ENCODE data around the gene PPP6R1.

Gene PPP6R1, protein sequence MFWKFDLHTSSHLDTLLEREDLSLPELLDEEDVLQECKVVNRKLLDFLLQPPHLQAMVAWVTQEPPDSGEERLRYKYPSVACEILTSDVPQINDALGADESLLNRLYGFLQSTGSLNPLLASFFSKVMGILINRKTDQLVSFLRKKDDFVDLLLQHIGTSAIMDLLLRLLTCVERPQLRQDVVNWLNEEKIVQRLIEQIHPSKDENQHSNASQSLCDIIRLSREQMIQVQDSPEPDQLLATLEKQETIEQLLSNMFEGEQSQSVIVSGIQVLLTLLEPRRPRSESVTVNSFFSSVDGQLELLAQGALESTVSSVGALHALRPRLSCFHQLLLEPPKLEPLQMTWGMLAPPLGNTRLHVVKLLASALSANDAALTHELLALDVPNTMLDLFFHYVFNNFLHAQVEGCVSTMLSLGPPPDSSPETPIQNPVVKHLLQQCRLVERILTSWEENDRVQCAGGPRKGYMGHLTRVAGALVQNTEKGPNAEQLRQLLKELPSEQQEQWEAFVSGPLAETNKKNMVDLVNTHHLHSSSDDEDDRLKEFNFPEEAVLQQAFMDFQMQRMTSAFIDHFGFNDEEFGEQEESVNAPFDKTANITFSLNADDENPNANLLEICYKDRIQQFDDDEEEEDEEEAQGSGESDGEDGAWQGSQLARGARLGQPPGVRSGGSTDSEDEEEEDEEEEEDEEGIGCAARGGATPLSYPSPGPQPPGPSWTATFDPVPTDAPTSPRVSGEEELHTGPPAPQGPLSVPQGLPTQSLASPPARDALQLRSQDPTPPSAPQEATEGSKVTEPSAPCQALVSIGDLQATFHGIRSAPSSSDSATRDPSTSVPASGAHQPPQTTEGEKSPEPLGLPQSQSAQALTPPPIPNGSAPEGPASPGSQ

DNA sequence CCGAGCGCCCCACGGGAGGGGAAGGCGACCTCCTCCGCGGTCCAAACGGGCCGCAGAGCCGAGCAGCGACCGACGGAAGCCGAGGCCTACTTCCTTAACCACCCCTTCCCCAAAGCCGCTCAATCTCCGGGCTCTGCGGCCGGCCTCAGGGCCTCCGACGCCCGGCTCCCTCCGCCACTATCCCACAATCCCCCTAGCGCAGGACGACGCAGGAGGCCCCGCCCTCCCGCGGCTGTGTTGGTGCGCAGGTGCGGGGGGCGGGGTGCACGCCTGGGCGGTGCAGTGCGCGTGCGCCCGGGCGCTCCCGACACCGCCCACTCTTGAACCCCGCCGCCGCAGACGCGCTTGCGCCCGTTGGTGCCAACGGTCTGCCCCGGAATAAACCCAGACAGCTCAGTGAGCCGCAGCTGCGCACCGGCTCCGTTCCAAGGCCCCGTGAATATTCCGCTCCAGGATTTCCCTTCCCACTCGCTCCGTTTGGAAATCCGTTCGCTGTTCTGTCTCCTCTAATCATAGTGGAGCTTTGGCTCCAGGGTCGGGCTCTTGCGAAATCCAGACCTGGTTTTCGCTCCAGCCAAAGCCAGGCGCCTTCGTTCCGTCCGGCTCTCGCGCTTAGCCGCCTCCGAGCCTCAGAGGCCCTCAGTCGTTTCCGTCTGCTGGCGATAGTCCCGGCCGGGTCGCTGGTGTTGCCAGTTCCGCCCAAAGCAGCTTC, at the start of gene PPP6R1:
TSS of gene PPP6R1 (minus strand) at position 190 of the 712 bp plus-strand sequence. CDS start 11,914 bp downstream, outside the sequence.
- DNase-seq (ENCODE audit: low spot score): peak; percentile 100

DNA sequence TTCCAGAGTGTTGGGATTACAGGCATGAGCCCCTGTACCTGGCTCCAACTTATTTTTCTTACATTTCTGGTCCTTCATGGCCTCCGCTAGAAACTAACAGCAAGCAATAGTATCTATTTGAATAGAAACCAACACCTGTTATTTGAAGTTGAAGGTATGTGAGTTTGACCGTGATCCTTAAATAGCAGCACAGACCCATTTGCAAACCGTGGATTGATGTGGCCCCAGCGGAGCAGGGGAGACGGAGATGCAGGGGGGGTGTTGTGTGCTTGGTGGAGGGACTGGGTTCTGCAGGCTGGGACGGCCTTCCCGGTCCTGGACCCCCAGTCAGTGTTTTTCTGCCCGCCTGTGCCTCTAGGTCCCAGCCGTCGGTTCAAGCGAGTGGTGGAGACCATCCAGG, 49.5 kb upstream of the PPP6R1 start:
- DNase-seq (ENCODE audit: low spot score): no peak

DNA sequence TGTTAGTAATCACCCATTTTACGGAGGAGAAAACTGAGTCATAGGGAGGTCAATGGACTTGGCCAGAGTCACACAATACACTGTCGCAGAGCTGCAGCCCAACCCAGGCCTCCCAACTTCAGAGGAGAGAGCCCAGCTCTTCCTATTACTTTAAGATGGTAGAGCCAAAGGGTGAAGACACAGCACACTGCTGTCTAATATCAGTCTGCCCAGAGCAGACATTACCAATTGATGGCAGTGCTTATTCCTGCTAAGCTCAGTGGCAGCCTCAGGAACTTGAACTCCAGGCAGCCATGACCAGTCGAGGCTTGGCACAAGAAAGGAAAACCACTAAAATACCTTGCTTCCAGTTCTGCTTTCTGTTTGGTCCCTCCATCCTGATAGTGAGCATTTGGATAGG, 47.9 kb upstream of the PPP6R1 start:
- no peak for DNase-seq (ENCODE audit: low spot score)

DNA sequence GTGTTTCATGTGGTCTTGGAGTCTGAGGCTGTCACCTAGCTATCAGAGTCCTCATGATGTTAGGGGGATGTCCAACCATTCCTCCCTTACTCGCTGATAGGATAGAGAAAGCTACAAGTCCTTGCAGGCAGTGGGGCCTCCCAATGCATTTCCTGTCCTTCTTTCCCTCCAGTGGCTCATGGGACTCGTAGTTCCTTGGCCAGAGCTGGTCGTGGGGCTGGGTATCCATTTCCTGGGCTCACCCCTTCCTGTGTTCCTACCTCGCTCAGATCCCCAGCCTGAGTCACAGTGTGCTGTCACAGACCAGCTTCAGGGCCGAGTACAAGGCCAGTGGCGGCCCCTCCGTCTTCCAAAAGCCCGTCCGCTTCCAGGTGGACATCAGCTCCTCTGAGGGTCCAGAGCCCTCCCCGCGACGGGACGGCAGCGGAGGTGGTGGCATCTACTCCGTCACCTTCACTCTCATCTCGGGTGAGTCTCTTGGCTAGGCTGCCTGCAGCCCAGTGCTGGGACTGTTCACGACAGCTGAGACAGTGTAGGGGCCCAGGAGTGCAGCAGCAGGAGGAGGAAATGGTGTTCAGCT, 47.3 kb upstream of the PPP6R1 start:
- no peak for DNase-seq (ENCODE audit: low spot score)

DNA sequence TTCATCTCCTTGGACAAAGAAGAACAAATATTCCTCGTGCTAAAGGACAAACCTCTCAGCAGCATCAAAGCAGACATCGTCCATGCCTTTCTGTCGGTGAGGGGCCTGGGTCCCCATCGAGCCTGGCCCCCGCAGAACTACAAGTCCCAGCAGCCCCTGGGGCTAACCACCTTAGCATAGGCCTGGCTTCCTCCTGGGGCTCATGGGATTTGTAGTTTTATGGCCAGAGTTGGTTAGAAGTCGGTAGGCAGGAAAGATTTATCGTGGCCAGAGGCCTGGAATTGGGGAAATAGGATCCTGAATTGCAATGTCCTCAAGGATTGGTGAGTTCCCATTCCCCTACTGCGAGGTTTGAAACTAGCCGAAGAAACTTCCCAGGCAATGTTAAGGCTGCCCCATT, 46.7 kb upstream of the PPP6R1 start:
- peak; percentile 38 for DNase-seq (ENCODE audit: low spot score)

DNA sequence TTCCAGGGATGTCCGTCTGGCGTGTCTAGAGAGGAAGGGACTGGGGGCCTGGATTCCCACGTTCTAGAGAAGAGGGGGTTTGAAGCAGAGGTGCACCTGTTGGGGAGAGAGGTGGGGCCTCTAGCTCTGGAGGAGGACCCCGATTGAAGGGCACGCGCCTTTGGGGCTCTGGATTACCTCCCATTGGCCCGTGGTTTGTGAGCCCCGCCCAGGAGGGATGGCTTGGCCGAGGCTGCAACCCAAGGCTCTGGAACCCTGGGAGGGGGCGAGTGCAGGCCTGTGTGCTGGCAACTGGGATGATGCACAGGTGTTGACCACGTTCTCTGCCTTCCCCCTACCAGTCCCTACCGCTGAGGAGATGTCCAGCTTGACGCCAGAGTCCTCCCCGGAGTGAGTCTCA, 46.2 kb upstream of the PPP6R1 start:
- DNase-seq (ENCODE audit: low spot score): no peak

DNA sequence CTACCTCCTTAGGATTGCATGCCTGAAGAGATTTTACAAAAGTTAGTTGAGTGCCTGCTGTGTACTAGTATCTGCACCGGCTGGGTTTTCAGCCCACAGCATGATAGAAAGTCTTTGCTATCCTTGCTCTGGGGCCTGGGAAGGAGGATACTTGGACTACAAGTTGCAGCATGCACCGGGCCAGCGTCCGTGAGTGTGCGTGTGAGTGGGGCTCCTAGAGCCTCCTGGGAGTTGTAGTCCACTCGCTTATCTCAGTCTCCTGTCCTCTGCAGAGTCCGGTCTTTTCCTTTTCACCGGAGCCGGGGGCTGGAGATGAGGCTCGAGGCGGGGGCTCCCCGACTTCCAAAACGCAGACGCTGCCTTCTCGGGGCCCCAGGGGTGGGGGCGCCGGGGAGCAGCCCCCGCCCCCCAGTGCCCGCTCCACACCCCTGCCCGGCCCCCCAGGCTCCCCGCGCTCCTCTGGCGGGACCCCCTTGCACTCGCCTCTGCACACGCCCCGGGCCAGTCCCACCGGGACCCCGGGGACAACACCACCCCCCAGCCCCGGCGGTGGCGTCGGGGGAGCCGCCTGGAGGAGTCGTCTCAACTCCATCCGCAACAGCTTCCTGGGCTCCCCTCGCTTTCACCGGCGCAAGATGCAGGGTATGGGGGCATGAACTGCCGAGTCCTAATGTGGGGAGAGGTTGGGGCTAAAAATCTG, 45.6 kb upstream of the PPP6R1 start:
- DNase-seq (ENCODE audit: low spot score): no peak

DNA sequence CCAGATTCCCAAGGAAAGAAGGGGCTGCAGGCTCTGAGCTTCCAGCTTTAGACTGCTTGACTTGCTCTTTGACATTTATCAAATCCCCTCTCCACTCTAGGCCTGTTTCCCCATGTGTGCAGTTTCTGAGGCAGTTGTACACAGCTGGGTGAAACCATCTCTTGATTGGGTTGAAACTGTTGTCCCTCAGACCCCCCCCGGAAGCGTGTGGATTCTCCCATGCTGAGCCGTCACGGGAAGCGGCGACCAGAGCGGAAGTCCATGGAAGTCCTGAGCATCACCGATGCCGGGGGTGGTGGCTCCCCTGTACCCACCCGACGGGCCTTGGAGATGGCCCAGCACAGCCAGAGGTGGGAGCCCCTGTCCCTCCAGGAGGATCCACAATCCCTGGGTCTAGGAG, 44.7 kb upstream of the PPP6R1 start:
- no peak for DNase-seq (ENCODE audit: low spot score)

DNA sequence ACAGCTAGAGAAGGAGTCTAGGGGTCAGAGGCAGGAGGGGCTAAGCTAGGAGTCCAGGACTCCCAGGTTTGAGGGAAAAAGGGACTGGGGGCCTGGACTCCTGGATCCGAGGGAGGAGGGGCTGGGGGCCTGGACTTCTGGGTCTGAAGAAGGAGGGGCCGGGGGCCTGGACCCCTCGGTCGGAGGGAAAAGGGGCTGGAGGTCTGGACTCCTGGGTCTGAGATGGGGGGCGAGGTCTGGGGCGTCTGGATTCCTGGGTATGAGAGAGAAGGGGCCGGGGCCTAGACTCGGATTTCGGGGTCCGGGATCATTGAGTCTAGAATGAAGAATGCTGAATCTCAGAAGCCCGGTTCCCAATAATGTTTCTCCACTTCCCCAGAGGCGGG, 43.5 kb upstream of the PPP6R1 start:
- DNase-seq (ENCODE audit: low spot score): no peak

DNA sequence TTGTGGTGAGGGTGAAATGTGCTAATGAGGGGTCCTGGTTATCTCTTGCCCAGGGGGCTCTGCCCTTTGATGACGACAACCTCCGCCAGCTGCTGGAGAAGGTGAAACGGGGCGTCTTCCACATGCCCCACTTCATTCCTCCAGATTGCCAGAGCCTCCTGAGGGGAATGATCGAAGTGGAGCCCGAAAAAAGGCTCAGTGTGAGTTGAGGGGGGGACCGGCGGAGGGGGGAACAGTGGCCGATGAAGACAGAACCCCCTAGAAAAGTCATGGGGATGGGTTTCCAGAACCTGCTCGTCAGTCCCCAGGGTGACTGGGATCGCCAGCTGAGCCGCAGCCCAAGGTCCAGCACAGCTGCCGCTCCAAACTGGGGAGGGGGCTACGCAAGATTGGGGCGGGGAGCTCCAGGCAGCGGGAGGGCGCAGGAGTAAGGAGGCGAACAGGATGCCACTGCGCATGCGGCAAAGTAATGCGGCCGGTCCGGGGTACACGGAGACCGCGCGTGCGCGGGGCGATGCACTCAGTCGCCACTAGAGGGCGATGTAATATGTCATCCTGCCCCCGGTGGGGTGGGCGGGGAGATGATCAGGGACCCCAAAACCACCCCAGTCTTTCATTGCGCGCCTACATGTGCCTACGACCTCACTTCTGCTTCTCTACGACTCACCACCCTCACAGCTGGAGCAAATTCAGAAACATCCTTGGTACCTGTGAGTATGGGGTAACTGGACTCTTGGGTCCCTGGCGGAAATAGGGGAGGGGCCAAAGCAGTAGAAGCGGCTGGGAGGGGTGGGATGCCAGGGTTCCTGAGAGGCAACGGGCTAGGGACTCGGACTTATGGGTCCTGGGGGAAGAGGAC, 42.9 kb upstream of the PPP6R1 start:
- peak; percentile 100 for DNase-seq (ENCODE audit: low spot score)

DNA sequence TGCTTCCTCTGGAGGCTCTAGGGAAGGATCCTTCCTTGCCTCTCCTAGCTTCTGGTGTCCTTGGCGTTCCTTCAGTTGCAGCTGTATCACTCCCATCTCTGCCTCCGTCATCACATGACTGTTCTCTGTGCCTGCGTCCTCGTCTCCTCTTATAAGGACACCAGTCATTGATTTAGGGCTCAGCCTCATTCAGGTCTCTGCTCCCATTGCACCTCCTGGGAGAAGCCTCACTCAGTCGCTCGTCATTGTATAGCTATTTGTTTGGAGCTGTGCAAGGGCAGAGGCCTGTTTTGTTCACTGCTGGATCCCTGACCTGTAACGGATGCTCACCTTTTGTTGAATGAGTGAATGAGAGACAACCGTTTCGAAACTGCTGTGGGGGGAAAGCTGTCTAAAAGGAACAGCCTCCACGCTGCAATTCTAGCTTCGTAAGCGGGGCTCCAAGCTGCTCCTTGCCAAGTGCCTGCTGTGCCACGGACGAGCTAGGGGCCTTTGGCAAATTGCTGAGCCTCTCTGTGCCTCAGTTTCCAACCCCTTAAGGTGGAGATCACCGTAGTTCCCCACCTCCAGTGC, 42.2 kb upstream of the PPP6R1 start:
- DNase-seq (ENCODE audit: low spot score): no peak

DNA sequence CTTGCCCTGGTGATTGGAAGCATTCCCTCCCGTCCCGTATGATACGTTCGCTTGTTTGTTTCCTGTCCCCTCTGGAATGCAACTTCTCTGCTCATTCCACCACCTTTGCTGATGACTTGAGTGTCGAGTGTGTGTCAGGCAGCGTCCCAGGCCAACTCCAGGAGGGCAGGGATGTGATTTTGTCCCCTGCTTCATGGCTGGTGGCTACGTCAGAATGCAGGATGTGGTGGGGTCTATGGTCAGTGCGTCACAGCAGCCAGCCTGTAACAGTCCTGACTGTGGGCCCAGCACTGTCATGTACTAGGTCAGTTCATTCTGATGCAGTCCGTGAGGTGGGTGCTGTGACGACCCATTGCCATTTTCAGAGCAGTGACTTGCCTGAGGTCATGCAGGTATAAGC, 41.2 kb upstream of the PPP6R1 start:
- DNase-seq (ENCODE audit: low spot score): no peak

DNA sequence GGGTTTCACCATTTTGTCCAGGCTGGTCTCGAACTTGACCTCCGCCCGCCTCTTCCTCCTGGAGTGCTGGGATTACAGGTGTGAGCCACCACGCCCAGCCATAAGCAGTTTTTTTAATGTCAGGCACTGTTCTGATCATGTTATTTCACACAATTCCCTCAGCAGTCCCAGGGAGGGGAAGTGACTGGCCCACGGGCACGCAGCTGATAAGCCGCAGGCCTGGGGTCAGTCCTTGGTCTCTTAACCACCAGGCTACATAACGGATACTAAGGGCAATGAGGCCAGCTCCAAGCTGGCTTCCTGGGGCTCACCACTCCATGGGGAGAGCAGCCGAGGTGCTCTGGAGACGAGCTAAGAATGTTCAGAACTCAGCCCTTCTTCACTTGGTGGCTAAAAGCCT, 38.5 kb upstream of the PPP6R1 start:
- DNase-seq (ENCODE audit: low spot score): no peak

DNA sequence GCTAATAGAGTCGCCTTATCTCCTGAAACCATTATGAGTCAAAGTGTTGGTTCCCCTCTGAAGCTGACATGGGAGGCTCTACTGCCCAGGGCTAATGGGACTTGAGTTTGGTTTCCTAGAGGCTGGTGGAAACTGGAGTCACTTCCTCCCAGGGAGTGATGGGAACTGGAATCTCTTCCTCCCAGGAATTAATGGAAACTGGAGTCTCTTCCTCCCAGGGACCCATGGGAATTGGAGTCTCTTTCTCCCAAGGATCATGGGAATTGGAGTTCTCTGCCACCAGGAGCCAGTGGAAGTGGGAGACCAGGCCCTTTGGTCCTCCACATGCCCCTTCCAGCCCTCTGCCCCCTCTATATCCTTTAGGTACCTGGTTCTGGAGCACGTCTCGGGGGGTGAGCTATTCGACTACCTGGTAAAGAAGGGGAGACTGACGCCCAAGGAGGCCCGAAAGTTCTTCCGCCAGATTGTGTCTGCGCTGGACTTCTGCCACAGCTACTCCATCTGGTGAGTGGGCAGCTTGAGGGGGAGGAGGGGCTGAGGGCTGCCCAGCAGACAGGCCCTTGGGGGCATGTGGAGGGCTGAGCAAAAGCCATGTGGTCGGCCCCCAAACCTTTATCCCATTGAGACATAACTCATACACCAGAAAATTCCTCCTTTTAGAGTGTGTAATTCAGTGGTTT, 30.4 kb upstream of the PPP6R1 start:
- DNase-seq (ENCODE audit: low spot score): no peak

DNA sequence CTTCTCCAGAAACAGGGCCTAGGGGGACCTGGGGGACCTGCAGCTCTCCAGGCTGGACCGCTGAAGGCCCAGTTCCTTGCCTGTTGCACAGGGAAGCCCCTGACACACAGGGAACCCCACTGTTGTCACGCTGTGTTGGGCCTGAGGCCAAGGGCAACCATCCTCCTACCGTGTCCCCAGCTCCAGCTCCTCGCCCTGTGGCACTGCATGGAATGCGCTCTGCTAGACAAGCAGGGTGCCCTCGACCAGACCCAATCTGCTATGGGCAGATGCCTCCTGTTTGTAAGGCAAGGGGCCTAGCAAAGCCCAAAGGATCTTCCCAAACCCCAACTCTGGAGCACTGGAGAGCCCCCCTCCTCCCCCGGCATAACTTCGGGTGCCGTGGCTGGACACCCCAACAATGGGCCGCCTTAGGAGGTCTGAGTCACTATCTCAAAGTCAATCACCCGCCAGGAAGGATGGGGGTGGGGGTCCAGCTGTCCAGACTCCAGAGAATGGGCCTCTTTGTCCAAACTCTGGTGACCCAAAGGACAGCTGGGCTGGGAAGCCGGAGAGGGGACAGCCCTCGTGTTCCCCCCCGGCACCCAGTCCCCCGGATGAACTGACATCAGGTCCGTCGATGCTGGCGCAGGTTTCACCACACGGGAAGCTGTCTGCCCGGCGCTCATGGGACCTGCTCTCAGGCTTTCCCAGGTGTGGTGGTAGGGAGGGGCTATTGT, 28.7 kb upstream of the PPP6R1 start:
- DNase-seq (ENCODE audit: low spot score): no peak

DNA sequence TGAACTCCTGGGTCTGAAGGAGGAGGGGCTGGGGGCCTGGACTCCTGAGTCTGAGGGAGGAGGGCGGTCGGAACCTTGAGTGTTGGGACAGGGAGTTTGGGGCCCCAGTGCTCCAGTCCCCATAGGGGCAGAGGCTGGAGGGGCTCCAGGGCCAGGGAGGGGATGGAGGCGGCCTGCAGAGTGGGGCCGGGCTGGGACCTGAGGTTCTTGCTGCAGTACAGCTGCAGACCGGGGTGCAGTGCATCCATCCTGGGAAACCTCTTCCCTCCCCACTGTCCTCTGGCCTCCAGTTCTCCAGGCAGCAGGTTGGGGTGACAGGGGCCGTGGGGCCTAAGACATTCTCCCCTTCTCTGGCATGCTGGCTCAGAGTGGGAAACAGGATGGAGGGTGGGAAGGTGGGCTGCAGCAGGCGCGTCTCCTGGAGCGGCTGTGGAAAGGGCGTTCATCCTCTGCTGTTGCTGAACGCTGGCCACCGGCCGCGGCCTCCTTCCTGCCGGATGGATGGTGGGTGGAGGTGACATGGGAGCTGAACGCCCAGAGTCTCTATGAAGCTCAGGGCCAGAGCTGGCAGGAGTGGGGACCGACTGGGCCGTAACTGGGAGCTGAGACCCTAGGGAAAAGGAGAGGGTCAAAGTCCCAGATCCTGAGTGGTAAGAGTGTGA, 26.5 kb upstream of the PPP6R1 start:
- DNase-seq (ENCODE audit: low spot score): peak; percentile 32

DNA sequence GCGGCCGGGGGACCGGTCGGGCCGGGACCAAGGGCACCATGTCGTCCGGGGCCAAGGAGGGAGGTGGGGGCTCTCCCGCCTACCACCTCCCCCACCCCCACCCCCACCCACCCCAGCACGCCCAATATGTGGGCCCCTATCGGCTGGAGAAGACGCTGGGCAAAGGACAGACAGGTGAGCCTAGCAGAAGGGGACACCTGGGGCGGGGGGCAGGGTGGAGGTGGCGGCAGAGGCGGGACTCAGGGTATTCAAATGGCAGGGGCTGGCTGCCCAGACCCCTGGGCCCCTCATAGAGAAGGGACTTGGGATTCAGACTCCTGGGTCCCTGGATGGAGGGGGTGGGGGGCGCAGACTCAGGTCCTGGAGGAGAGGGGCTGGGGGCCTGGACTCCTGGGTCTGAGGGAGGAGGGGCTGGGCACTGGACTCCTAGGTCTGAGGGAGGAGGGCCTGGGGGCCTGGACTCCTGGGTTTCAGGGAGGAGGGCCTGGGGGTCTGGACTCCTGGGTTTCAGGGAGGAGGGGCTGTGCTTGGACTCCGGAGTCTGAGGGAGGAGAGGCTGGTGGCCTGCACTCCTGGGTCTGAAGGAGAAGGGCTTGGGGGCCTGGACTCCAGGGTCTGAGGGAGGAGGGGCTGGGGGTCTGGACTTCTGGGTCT, 25.7 kb upstream of the PPP6R1 start:
- no peak for DNase-seq (ENCODE audit: low spot score)

All from hepatic stellate cell (primary cell).